HepG2 (cell line): ENCODE data around the gene KANSL1. TPM values are rescaled to one million over a fixed set of nuclear protein-coding genes. Genes with fewer than 3 reads are reported as not detected.
A peak's percentile ranks its signal among the peaks of the same experiment; 100 is the strongest.

Experiments used
- CREB1 ChIP-seq, 2 experiments: fragments of 450-650 bp in 1 of 2; IDR thresholded peaks; 2 replicates each; pipeline ENCODE4 v1.6.1; 2016 to 2017; ENCODE audit warnings: control low read depth in 1 of 2, mild to moderate bottlenecking in 1 of 2, missing compliant biosample characterization in 1 of 2, missing genetic modification characterization in 1 of 2
- FOXJ3 ChIP-seq: sonication (generic); formaldehyde crosslinking; IDR thresholded peaks from 2 replicates; pipeline ENCODE4 v1.4.0; 2020; ENCODE audit warnings: missing genetic modification reagents, mild to moderate bottlenecking, borderline replicate concordance
- KDM5A ChIP-seq: fragments of 200-600 bp; sonication (generic); IDR thresholded peaks from 2 replicates; pipeline ENCODE4 v1.7.0; 2018; ENCODE audit warnings: antibody characterized with exemption, mild to moderate bottlenecking, low read length, borderline replicate concordance
- MAFG ChIP-seq: sonication (generic); formaldehyde crosslinking; IDR thresholded peaks from 2 replicates; pipeline ENCODE4 v1.5.1; 2020; ENCODE audit warnings: mild to moderate bottlenecking, missing genetic modification reagents
- RCOR2 ChIP-seq: IDR thresholded peaks from 2 replicates; pipeline ENCODE4 v1.6.1; 2016; ENCODE audit warnings: missing biosample characterization, missing genetic modification reagents
- ZMAT3 ChIP-seq: sonication (generic); formaldehyde crosslinking; conservative IDR thresholded peaks from 2 replicates; pipeline ENCODE4 v1.7.0; 2021; ENCODE audit warnings: missing genetic modification reagents
- ZNF496 ChIP-seq: sonication (generic); formaldehyde crosslinking; IDR thresholded peaks from 2 replicates; pipeline ENCODE4 v1.8.1; 2023; ENCODE audit warnings: mild to moderate bottlenecking, moderate library complexity, missing genetic modification reagents; ENCODE audit not compliant: insufficient replicate concordance
- ZNF550 ChIP-seq: sonication (generic); formaldehyde crosslinking; IDR thresholded peaks from 2 replicates; pipeline ENCODE4 v1.4.0; 2020; ENCODE audit warnings: mild to moderate bottlenecking, missing genetic modification reagents, borderline replicate concordance
- ZNF607 ChIP-seq: sonication (generic); formaldehyde crosslinking; IDR thresholded peaks from 2 replicates; pipeline ENCODE4 v1.5.1; 2020; ENCODE audit warnings: missing genetic modification reagents, mild to moderate bottlenecking, borderline replicate concordance
- polyA plus RNA-seq, 8 experiments: library from polyadenylated mRNA; depleted of rRNA in 3 of 8; stranded (reverse) in 7 of 8; unstranded in 1 of 8; fragments of >200 nt; fragmentation: Illumina TruSeq in 4 of 8; extraction: Trizol in 4 of 8; gene quantifications; 2 replicates each; pipeline versions ENCODE4 v1.2.1 to v1.2.3, GENCODE V29; 2011 to 2016; ENCODE audit warnings: low read depth in 4 of 8, missing spikeins in 1 of 8, mixed read lengths in 1 of 8; ENCODE audit not compliant: insufficient read depth in 1 of 8
- total RNA-seq, 5 experiments: library from RNA; depleted of rRNA; stranded (reverse); fragments of >200 nt; fragmentation: Illumina TruSeq; extraction: Trizol; gene quantifications; 2 replicates each; pipeline ENCODE4 v1.2.3, GENCODE V29; 2016; ENCODE audit warnings: low read depth in 1 of 5
- TF ChIP-seq, protein P1 (sequence below): IDR thresholded peaks from 2 replicates; pipeline ENCODE4 v1.6.1; 2016; ENCODE audit warnings: low read depth, missing genetic modification reagents, missing compliant biosample characterization
- TF ChIP-seq, protein P2 (sequence below): sonication (generic); formaldehyde crosslinking; IDR thresholded peaks from 2 replicates; pipeline ENCODE4 v1.4.0; 2020; ENCODE audit warnings: mild to moderate bottlenecking, missing genetic modification reagents, borderline replicate concordance
- TF ChIP-seq, protein P3 (sequence below): sonication (generic); formaldehyde crosslinking; IDR thresholded peaks from 2 replicates; pipeline ENCODE4 v1.8.1; 2023; ENCODE audit warnings: mild to moderate bottlenecking, missing genetic modification reagents, borderline replicate concordance
- TF ChIP-seq, protein P4 (sequence below): sonication (generic); formaldehyde crosslinking; IDR thresholded peaks from 2 replicates; pipeline ENCODE4 v1.4.0; 2020; ENCODE audit warnings: missing genetic modification reagents

The KANSL1 gene
- total and polyA plus RNA-seq, 2 of the 13 experiments (the other 11 are each of a cell fraction or from before 2014, with no cell fraction given) = 24.0 to 59.6 TPM

DNA sequence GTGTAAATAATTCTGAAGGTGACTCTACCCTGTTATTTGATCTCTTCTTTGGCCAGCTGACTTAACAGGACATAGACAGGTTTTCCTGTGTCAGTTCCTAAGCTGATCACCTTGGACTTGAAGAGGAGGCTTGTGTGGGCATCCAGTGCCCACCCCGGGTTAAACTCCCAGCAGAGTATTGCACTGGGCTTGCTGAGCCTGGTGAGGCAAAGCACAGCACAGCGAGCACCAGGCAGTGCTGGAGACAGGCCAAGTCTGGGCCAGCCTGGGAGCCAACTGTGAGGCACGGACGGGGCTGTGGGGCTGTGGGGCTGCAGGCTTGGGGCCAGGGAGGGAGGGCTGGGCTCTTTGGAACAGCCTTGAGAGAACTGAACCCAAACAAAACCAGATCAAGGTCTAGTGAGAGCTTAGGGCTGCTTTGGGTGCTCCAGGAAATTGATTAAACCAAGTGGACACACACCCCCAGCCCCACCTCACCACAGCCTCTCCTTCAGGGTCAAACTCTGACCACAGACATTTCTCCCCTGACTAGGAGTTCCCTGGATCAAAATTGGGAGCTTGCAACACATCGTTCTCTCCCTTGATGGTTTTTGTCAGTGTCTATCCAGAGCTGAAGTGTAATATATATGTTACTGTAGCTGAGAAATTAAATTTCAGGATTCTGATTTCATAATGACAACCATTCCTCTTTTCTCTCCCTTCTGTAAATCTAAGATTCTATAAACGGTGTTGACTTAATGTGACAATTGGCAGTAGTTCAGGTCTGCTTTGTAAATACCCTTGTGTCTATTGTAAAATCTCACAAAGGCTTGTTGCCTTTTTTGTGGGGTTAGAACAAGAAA is 189.1 kb downstream of the KANSL1 start (continued):
- TF ChIP-seq KDM5A (no peak), ZMAT3 (no peak; the same call in 1 of the 2 replicates), MAFG (CRISPR knock-in tag) (no peak), FOXJ3 (CRISPR knock-in tag) (peak; percentile 70), CREB1 (IDR thresholded peaks at IDR 0.05) (no peak), CREB1 (CRISPR knock-in tag; IDR thresholded peaks at IDR 0.05) (no peak), ZNF496 (CRISPR knock-in tag) (no peak), ZNF550 (CRISPR knock-in tag) (no peak), RCOR2 (CRISPR knock-in tag) (no peak), ZNF607 (no peak)
- TF ChIP-seq, protein P1, sequence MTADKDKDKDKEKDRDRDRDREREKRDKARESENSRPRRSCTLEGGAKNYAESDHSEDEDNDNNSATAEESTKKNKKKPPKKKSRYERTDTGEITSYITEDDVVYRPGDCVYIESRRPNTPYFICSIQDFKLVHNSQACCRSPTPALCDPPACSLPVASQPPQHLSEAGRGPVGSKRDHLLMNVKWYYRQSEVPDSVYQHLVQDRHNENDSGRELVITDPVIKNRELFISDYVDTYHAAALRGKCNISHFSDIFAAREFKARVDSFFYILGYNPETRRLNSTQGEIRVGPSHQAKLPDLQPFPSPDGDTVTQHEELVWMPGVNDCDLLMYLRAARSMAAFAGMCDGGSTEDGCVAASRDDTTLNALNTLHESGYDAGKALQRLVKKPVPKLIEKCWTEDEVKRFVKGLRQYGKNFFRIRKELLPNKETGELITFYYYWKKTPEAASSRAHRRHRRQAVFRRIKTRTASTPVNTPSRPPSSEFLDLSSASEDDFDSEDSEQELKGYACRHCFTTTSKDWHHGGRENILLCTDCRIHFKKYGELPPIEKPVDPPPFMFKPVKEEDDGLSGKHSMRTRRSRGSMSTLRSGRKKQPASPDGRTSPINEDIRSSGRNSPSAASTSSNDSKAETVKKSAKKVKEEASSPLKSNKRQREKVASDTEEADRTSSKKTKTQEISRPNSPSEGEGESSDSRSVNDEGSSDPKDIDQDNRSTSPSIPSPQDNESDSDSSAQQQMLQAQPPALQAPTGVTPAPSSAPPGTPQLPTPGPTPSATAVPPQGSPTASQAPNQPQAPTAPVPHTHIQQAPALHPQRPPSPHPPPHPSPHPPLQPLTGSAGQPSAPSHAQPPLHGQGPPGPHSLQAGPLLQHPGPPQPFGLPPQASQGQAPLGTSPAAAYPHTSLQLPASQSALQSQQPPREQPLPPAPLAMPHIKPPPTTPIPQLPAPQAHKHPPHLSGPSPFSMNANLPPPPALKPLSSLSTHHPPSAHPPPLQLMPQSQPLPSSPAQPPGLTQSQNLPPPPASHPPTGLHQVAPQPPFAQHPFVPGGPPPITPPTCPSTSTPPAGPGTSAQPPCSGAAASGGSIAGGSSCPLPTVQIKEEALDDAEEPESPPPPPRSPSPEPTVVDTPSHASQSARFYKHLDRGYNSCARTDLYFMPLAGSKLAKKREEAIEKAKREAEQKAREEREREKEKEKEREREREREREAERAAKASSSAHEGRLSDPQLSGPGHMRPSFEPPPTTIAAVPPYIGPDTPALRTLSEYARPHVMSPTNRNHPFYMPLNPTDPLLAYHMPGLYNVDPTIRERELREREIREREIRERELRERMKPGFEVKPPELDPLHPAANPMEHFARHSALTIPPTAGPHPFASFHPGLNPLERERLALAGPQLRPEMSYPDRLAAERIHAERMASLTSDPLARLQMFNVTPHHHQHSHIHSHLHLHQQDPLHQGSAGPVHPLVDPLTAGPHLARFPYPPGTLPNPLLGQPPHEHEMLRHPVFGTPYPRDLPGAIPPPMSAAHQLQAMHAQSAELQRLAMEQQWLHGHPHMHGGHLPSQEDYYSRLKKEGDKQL (CRISPR knock-in tag) = no peak
- TF ChIP-seq, protein P2, sequence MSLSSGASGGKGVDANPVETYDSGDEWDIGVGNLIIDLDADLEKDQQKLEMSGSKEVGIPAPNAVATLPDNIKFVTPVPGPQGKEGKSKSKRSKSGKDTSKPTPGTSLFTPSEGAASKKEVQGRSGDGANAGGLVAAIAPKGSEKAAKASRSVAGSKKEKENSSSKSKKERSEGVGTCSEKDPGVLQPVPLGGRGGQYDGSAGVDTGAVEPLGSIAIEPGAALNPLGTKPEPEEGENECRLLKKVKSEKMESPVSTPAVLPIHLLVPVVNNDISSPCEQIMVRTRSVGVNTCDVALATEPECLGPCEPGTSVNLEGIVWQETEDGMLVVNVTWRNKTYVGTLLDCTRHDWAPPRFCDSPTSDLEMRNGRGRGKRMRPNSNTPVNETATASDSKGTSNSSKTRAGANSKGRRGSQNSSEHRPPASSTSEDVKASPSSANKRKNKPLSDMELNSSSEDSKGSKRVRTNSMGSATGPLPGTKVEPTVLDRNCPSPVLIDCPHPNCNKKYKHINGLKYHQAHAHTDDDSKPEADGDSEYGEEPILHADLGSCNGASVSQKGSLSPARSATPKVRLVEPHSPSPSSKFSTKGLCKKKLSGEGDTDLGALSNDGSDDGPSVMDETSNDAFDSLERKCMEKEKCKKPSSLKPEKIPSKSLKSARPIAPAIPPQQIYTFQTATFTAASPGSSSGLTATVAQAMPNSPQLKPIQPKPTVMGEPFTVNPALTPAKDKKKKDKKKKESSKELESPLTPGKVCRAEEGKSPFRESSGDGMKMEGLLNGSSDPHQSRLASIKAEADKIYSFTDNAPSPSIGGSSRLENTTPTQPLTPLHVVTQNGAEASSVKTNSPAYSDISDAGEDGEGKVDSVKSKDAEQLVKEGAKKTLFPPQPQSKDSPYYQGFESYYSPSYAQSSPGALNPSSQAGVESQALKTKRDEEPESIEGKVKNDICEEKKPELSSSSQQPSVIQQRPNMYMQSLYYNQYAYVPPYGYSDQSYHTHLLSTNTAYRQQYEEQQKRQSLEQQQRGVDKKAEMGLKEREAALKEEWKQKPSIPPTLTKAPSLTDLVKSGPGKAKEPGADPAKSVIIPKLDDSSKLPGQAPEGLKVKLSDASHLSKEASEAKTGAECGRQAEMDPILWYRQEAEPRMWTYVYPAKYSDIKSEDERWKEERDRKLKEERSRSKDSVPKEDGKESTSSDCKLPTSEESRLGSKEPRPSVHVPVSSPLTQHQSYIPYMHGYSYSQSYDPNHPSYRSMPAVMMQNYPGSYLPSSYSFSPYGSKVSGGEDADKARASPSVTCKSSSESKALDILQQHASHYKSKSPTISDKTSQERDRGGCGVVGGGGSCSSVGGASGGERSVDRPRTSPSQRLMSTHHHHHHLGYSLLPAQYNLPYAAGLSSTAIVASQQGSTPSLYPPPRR = peak; percentile 87
- TF ChIP-seq, protein P3, sequence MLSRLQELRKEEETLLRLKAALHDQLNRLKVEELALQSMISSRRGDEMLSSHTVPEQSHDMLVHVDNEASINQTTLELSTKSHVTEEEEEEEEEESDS = no peak
- TF ChIP-seq, protein P4, sequence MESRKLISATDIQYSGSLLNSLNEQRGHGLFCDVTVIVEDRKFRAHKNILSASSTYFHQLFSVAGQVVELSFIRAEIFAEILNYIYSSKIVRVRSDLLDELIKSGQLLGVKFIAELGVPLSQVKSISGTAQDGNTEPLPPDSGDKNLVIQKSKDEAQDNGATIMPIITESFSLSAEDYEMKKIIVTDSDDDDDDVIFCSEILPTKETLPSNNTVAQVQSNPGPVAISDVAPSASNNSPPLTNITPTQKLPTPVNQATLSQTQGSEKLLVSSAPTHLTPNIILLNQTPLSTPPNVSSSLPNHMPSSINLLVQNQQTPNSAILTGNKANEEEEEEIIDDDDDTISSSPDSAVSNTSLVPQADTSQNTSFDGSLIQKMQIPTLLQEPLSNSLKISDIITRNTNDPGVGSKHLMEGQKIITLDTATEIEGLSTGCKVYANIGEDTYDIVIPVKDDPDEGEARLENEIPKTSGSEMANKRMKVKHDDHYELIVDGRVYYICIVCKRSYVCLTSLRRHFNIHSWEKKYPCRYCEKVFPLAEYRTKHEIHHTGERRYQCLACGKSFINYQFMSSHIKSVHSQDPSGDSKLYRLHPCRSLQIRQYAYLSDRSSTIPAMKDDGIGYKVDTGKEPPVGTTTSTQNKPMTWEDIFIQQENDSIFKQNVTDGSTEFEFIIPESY (CRISPR knock-in tag) = no peak
